HepG2 (cell line): ENCODE measurements around the gene OR4D9. TPM values are rescaled to one million over a fixed set of nuclear protein-coding genes. Genes with fewer than 3 reads are reported as not detected.

Experiments used
- ATAC-seq: fragments of 200-7000 bp; cut with Tn5 transposase; 3 replicates; pipeline ENCODE4 v1.9.1; 2020; ENCODE audit warnings: mild to moderate bottlenecking, moderate library complexity
- BruUV-seq: library from RNA; stranded (reverse); fragments of 400-500 nt; replicated peaks from 2 replicates; lab custom pipeline; 2021; lab: Mats Ljungman, UMichigan
- CTCF ChIA-PET: fragments of 300-600 bp; formaldehyde crosslinking; extraction: SDS; loops from one replicate; lab custom pipeline; 2021; ENCODE audit warnings: low total read pairs, inconsistent platforms, low intra/inter-chr PET ratio; lab: Yijun Ruan, JAX
- POLR2A ChIA-PET: fragments of 350-600 bp; sonication (Branson Sonifier 250); formaldehyde crosslinking; loops from one replicate; lab custom pipeline; 2020; ENCODE audit warnings: antibody characterized with exemption, inconsistent platforms; lab: Yijun Ruan, JAX
- DNase-seq: peaks from one replicate; pipeline ENCODE4 v3.0.0-alpha.2; 2015; ENCODE audit warnings: low spot score
- FAIRE-seq: peaks from 3 replicates; lab custom pipeline; 2011; peaks lifted over from hg19 to GRCh38; lab: Jason Lieb, UNC
- H2AFZ ChIP-seq: one replicate; pipeline ENCODE4 v1.6.1; 2011; ENCODE audit warnings: low read length, inconsistent platforms
- H3K27ac ChIP-seq: fragments of 300-600 bp; 3 replicates; pipeline ENCODE4 v1.8.0; 2011; ENCODE audit warnings: mixed run types, mild to moderate bottlenecking, mixed read lengths, low read length, inconsistent platforms; ENCODE audit not compliant: insufficient read depth; ENCODE audit errors: extremely low read length
- H3K27me3 ChIP-seq, 2 experiments: fragments of 200-600 bp in 1 of 2; 2 replicates in 1 of 2; 3 replicates in 1 of 2; pipeline versions ENCODE4 v1.6.0 to v1.8.0; 2011; ENCODE audit warnings: low read length in 2 of 2, mild to moderate bottlenecking in 2 of 2, moderate library complexity in 2 of 2, inconsistent platforms in 1 of 2; ENCODE audit not compliant: insufficient read depth in 2 of 2, control insufficient read depth in 1 of 2
- H3K36me3 ChIP-seq, 2 experiments: fragments of 200-600 bp in 1 of 2; replicated peaks in 1 of 2; 2 replicates in 1 of 2; 3 replicates in 1 of 2; pipeline versions ENCODE4 v1.5.1 to v1.8.0; 2011; ENCODE audit warnings: low read length in 2 of 2, inconsistent platforms in 1 of 2; ENCODE audit not compliant: insufficient read depth in 2 of 2, control insufficient read depth in 1 of 2
- H3K4me1 ChIP-seq: 2 replicates; pipeline ENCODE4 v1.5.1; 2012; ENCODE audit warnings: low read length, inconsistent platforms; ENCODE audit not compliant: insufficient read depth
- H3K4me2 ChIP-seq: 2 replicates; pipeline ENCODE4 v1.6.0; 2011; ENCODE audit warnings: low read depth, low read length, inconsistent platforms
- H3K4me3 ChIP-seq, 3 experiments: fragments of 200-600 bp in 1 of 3; sonication (generic), shearing (Covaris generic) in 1 of 3; replicated peaks in 1 of 3; 2 replicates each; pipeline ENCODE4 v1.5.1; 2011 to 2016; ENCODE audit warnings: low read length in 3 of 3, inconsistent platforms in 2 of 3, low read depth in 2 of 3, mild to moderate bottlenecking in 2 of 3, control low read depth in 1 of 3, mixed read lengths in 1 of 3; ENCODE audit not compliant: insufficient read depth in 1 of 3
- H3K79me2 ChIP-seq: one replicate; pipeline ENCODE4 v1.6.1; 2011; ENCODE audit warnings: low read length, inconsistent platforms; ENCODE audit not compliant: insufficient read depth
- H3K9ac ChIP-seq: 2 replicates; pipeline ENCODE4 v1.6.0; 2011; ENCODE audit warnings: mild to moderate bottlenecking, low read depth, low read length, inconsistent platforms; ENCODE audit not compliant: insufficient read depth
- H3K9me3 ChIP-seq: 2 replicates; pipeline ENCODE4 v1.5.1; 2012; ENCODE audit warnings: mild to moderate bottlenecking, low read length
- H4K20me1 ChIP-seq: 2 replicates; pipeline ENCODE4 v1.6.0; 2011; ENCODE audit warnings: inconsistent platforms, mild to moderate bottlenecking, low read length, moderate library complexity; ENCODE audit not compliant: insufficient read depth
- ARHGAP35 ChIP-seq: sonication (generic); formaldehyde crosslinking; IDR thresholded peaks from 2 replicates; pipeline ENCODE4 v1.9.0; 2022; ENCODE audit warnings: mild to moderate bottlenecking, inconsistent platforms, moderate library complexity, missing genetic modification reagents, borderline replicate concordance
- GRHL1 ChIP-seq: sonication (generic); formaldehyde crosslinking; conservative IDR thresholded peaks from 2 replicates; pipeline ENCODE4 v1.8.0; 2022; ENCODE audit warnings: missing genetic modification reagents
- HOXA3 ChIP-seq: sonication (generic); formaldehyde crosslinking; IDR thresholded peaks from 2 replicates; pipeline ENCODE4 v1.5.0; 2020; ENCODE audit warnings: missing genetic modification reagents
- NFRKB ChIP-seq: fragments of 450-650 bp; IDR thresholded peaks from 2 replicates; pipeline ENCODE4 v1.6.1; 2017
- ZBTB40 ChIP-seq, 2 experiments: fragments of 450-650 bp in 1 of 2; sonication (generic) in 1 of 2; formaldehyde crosslinking in 1 of 2; IDR thresholded peaks; 2 replicates each; pipeline versions ENCODE4 v1.6.1 to v1.8.0; 2016 to 2022; ENCODE audit warnings: antibody characterized with exemption in 1 of 2, mild to moderate bottlenecking in 1 of 2, missing genetic modification reagents in 1 of 2
- ZNF703 ChIP-seq: sonication (generic); formaldehyde crosslinking; IDR thresholded peaks from 2 replicates; pipeline ENCODE4 v1.5.1; 2020; ENCODE audit warnings: missing genetic modification reagents, mild to moderate bottlenecking, moderate library complexity, borderline replicate concordance
- ZNF841 ChIP-seq: sonication (generic); formaldehyde crosslinking; IDR thresholded peaks from 2 replicates; pipeline ENCODE4 v1.8.1; 2023; ENCODE audit warnings: missing genetic modification reagents, borderline replicate concordance
- ZXDC ChIP-seq: sonication (generic); formaldehyde crosslinking; IDR thresholded peaks from 2 replicates; pipeline ENCODE4 v1.5.0; 2020; ENCODE audit warnings: mild to moderate bottlenecking, missing genetic modification reagents
- WGBS: methylation state at CpG from one replicate; pipeline ENCODE4 v1.1.6; 2017; ENCODE audit warnings: low lambda C conversion rate; 5-methylcytosine and 5-hydroxymethylcytosine counted together
- in situ Hi-C: cut with HindIII; loops from 2 replicates; pipeline ENCODE4 v1.10.0; 2017; ENCODE audit warnings: low pct_unique_long_range_greater_than_20kb; ENCODE audit not compliant: extremely low pct_ligation_motif_present
- intact Hi-C: fragments of 100-400 bp; cut with micrococcal nuclease; formaldehyde crosslinking; loops from one replicate; pipeline ENCODE4 v1.10.0; 2022; ENCODE audit not compliant: unreplicated experiment
- polyA plus RNA-seq, 8 experiments: library from polyadenylated mRNA; depleted of rRNA in 3 of 8; stranded (reverse) in 7 of 8; unstranded in 1 of 8; fragments of >200 nt; fragmentation: Illumina TruSeq in 4 of 8; extraction: Trizol in 4 of 8; gene quantifications; 2 replicates each; pipeline versions ENCODE4 v1.2.1 to v1.2.3, GENCODE V29; 2011 to 2016; ENCODE audit warnings: low read depth in 4 of 8, missing spikeins in 1 of 8, mixed read lengths in 1 of 8; ENCODE audit not compliant: insufficient read depth in 1 of 8
- total RNA-seq, 5 experiments: library from RNA; depleted of rRNA; stranded (reverse); fragments of >200 nt; fragmentation: Illumina TruSeq; extraction: Trizol; gene quantifications; 2 replicates each; pipeline ENCODE4 v1.2.3, GENCODE V29; 2016; ENCODE audit warnings: low read depth in 1 of 5

The OR4D9 gene
- total and polyA plus RNA-seq, 2 of the 13 experiments (the other 11 are each of a cell fraction or from before 2014, with no cell fraction given), result not detected

- Histone ChIP-seq H3K36me3 (no peaks in the 10 kb centered on the region), H4K20me1 (no peaks in the 10 kb centered on the region), H3K79me2 (no peaks in the 10 kb centered on the region), H3K4me2 (no peak overlapping the region), H3K4me1 (no peaks in the 10 kb centered on the region), H3K9ac (no peak overlapping the region), H3K9me3 (no peaks in the 10 kb centered on the region), H3K27me3 (no peaks in the 10 kb centered on the region; a peak in 1 of 5 replicates), H3K4me3 (no peak overlapping the region), H2AFZ (no peak overlapping the region), H3K27ac (no peak overlapping the region)
- 4% methylated on average over 3 of the region's 3 CpGs for WGBS
- in situ Hi-C loops, result no loop called here
- intact Hi-C loops, result no loop called here
- FAIRE-seq (no peak), ATAC-seq (no peak), DNase-seq (no peak)
- no TSS peak for BruUV-seq
- POLR2A ChIA-PET, result no interaction called here
- CTCF ChIA-PET, result no interaction called here
- TF ChIP-seq GRHL1 (CRISPR knock-in tag) (no peak), ZNF703 (CRISPR knock-in tag) (no peak), ZBTB40 (IDR thresholded peaks at IDR 0.05) (no peak), ZBTB40 (CRISPR knock-in tag; IDR thresholded peaks at IDR 0.05) (no peak), ZNF841 (CRISPR knock-in tag) (no peak), ARHGAP35 (CRISPR knock-in tag) (no peak), ZXDC (CRISPR knock-in tag) (no peak), NFRKB (no peak), HOXA3 (CRISPR knock-in tag) (no peak)
Measured at GRCh38 chr11:59544869-59545178, 33.5 kb downstream of the OR4D9 start.
